ENCODE results near the gene XPR1. TPM values are rescaled to one million over a fixed set of nuclear protein-coding genes. Genes with fewer than 3 reads are reported as not detected.

XPR1 gene
- total and polyA plus RNA-seq, 2 donors (not counting 1 experiment from before 2014, with no cell fraction given): 2.8 to 22.3 TPM

- Histone ChIP-seq H3K4me3 (ENCODE audit: control extremely low read depth in 1 of 5, extremely low read depth in 1 of 5, insufficient read depth in 1 of 5, low read depth in 2 of 5, low read length in 4 of 5) (no peak overlapping the region), H3K27ac (ENCODE audit: low read length in 2 of 2) (no peak overlapping the region), H3K79me2 (ENCODE audit: control insufficient read depth, insufficient read depth, low read length) (no peaks in the 10 kb centered on the region), H4K20me1 (ENCODE audit: control insufficient read depth, insufficient read depth, low read length, poor library complexity, severe bottlenecking) (no peaks in the 10 kb centered on the region), H3K4me2 (replicated peaks; ENCODE audit: low read depth, low read length, poor library complexity, severe bottlenecking) (no peak overlapping the region), H3K27me3 (replicated peaks in 1 of 4; ENCODE audit: control extremely low read depth in 1 of 4, control insufficient read depth in 3 of 4, insufficient read depth in 4 of 4, low read length in 3 of 4) (no peaks in the 10 kb centered on the region), H2AFZ (ENCODE audit: insufficient read depth, low read depth, low read length, poor library complexity, severe bottlenecking) (no peak overlapping the region), H3K9me3 (ENCODE audit: control extremely low read depth in 1 of 3, control insufficient read depth in 2 of 3, insufficient read depth in 1 of 3, low read length in 2 of 3) (no peaks in the 10 kb centered on the region), H3K36me3 (replicated peaks in 1 of 2; ENCODE audit: control extremely low read depth in 1 of 2, control insufficient read depth in 1 of 2, extremely low read depth in 1 of 2, insufficient read depth in 2 of 2, low read length in 1 of 2) (peaks cover 0 to 3% of the 10 kb centered on the region in 2 experiments), H3K9ac (ENCODE audit: low read length) (no peak overlapping the region), H3K4me1 (ENCODE audit: control insufficient read depth in 2 of 2, insufficient read depth in 2 of 2, low read length in 2 of 2) (peaks cover 7 to 9% of the 10 kb centered on the region in 2 donors)
- no peaks in the 10 kb centered on the region for H3K9me3 Mint-ChIP-seq (ENCODE audit: insufficient read depth)
- DNase-seq (no peak), ATAC-seq (ENCODE audit: low read depth) (no peak)
- 100% methylated on average over 2 of the region's 7 CpGs for WGBS (ENCODE audit: insufficient coverage)
- no peaks in the 10 kb centered on the region for H3K27me3 Mint-ChIP-seq
- H3K4me3 Mint-ChIP-seq: no peak overlapping the region
- TF ChIP-seq EZH2 (IDR thresholded peaks at IDR 0.05; ENCODE audit: borderline replicate concordance, insufficient read depth, low read depth, low read length, poor library complexity, severe bottlenecking): no peak
- intact Hi-C loops (cut with micrococcal nuclease): loop anchor here (10.0 kb wide), 1 partner anchor 97 kb away; no protein-coding TSS in a partner anchor
- H3K27ac Mint-ChIP-seq: no peak overlapping the region
- ChIA-PET CTCF (no interaction called here), POLR2A (no interaction called here)
- H3K4me1 Mint-ChIP-seq: peaks cover 17% of the 10 kb centered on the region
Observed at GRCh38 chr1:180887841-180888240, 256.0 kb downstream of the XPR1 start.

GRCh38 chr1:180888870-180889269 is 257.0 kb downstream of the XPR1 start:
- TF ChIP-seq EZH2 (IDR thresholded peaks at IDR 0.05; ENCODE audit: borderline replicate concordance, insufficient read depth, low read depth, low read length, poor library complexity, severe bottlenecking) (no peak), CTCF (IDR thresholded peaks at IDR 0.05) (no peak)
- Histone ChIP-seq H3K4me3 (ENCODE audit: control extremely low read depth in 1 of 5, extremely low read depth in 1 of 5, insufficient read depth in 1 of 5, low read depth in 2 of 5, low read length in 4 of 5) (no peak overlapping the region), H3K79me2 (ENCODE audit: control insufficient read depth, insufficient read depth, low read length) (no peaks in the 10 kb centered on the region), H3K9ac (ENCODE audit: low read length) (no peak overlapping the region), H2AFZ (ENCODE audit: insufficient read depth, low read depth, low read length, poor library complexity, severe bottlenecking) (no peak overlapping the region), H3K4me2 (replicated peaks; ENCODE audit: low read depth, low read length, poor library complexity, severe bottlenecking) (no peak overlapping the region), H3K36me3 (replicated peaks in 1 of 2; ENCODE audit: control extremely low read depth in 1 of 2, control insufficient read depth in 1 of 2, extremely low read depth in 1 of 2, insufficient read depth in 2 of 2, low read length in 1 of 2) (peaks cover 0 to 3% of the 10 kb centered on the region in 2 experiments), H3K4me1 (ENCODE audit: control insufficient read depth in 2 of 2, insufficient read depth in 2 of 2, low read length in 2 of 2) (peaks cover 7 to 9% of the 10 kb centered on the region in 2 donors), H4K20me1 (ENCODE audit: control insufficient read depth, insufficient read depth, low read length, poor library complexity, severe bottlenecking) (no peaks in the 10 kb centered on the region), H3K27me3 (replicated peaks in 1 of 4; ENCODE audit: control extremely low read depth in 1 of 4, control insufficient read depth in 3 of 4, insufficient read depth in 4 of 4, low read length in 3 of 4) (no peaks in the 10 kb centered on the region), H3K27ac (ENCODE audit: low read length in 2 of 2) (peak overlapping the region in 1 of 2 donors; percentile 3), H3K9me3 (ENCODE audit: control extremely low read depth in 1 of 3, control insufficient read depth in 2 of 3, insufficient read depth in 1 of 3, low read length in 2 of 3) (no peaks in the 10 kb centered on the region)
- DNase-seq (peak; percentile 37), ATAC-seq (ENCODE audit: low read depth) (peak; percentile 41)
- peaks cover 17% of the 10 kb centered on the region for H3K4me1 Mint-ChIP-seq
- CTCF ChIA-PET: no interaction called here
- no peaks in the 10 kb centered on the region for H3K9me3 Mint-ChIP-seq (ENCODE audit: insufficient read depth)
- no CpG with 5 or more reads among the region's 1 CpG for WGBS (ENCODE audit: insufficient coverage)
- intact Hi-C loops (cut with micrococcal nuclease): loop anchor here (10.0 kb wide), 1 partner anchor 96 kb away; no protein-coding TSS in a partner anchor
- H3K27ac Mint-ChIP-seq: peak overlapping the region; percentile 27
- H3K27me3 Mint-ChIP-seq: no peaks in the 10 kb centered on the region
- no peak overlapping the region for H3K4me3 Mint-ChIP-seq
- POLR2A ChIA-PET: no interaction called here

Measured in B cell (primary cell).